GOT3 (cell line): Measurements from ENCODE around the gene MEIS1.

Source experiments
- DNase-seq: peaks from one replicate; lab custom pipeline; 2025; ENCODE audit warnings: mixed read lengths; lab: John Stamatoyannopoulos, UW

Gene MEIS1

DNA sequence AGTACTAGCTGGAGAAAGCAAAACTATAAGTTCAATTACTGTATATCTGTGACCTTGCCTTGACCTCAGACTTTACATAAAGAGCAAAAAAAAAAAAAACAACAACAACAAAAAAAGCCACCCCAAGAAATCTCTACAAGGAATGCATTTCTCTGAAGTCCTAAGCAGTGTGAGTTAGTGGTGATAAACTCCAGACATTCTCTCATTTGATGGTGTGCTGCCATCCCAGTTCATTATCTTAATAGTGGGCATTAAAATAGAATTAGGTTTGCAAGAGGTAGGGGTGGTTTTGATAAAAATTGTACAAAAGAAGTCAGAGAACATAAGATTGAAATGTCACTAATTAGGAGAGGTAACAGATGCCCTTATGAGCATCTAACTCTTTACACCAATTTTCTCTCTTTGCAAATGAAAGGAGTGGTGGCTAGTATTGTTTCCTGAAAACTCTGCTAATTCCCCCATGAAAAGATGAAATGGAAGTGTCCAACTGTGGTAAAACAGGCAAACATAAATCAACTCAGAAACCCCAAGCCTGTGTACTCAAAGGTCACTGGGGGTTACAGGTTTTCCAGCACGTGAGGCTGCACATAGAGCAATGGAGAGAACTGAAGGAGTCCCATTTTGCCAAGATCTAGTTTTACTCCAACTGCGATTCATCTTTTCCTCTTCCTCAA, 131.9 kb downstream of the MEIS1 start:
- no peak for DNase-seq

DNA sequence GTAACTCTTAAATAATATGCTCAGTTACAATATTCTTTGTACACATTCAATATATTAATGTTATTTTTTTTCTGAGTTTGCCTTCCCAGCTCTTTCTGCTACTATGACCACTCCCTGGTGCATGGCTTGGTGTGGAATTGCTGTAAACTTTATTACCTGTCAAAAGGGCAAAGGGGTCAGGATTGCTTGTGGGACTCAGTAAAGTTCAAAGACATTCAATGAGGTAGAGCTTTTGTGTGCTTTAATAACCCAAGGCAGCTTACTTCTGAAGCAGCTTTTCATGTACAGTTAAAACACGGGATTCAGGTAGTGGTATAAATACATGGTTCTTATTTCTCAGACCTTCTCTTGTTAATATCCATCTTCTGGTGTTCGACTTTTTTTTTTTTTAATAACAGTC, 132.8 kb downstream of the MEIS1 start:
- no peak for DNase-seq

DNA sequence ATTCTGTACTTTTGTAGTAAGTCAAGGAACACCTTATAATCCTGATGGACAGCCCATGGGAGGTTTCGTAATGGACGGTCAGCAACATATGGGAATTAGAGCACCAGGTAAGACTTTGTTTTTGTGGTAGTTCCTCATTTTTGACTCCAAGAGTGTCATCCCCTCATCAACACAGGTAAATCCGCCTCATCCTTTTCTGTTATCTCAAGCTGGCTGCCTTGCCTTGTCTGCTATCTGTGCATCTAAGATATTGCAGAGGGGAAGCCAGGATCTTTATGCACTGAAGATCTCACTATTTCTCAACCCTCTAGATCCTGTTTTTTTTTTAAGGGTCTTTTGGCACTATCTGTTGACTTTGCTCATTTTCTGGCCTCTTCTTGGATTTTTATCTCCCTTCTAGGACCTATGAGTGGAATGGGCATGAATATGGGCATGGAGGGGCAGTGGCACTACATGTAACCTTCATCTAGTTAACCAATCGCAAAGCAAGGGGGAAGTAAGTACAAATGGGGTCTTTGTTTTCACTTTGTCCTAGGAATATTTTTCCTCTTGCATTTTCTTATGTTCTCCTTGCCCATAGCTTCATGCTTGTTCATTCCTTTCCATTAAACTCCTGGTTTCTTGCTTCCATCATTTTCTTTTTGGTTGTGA, 133.8 kb downstream of the MEIS1 start:
- no peak for DNase-seq

DNA sequence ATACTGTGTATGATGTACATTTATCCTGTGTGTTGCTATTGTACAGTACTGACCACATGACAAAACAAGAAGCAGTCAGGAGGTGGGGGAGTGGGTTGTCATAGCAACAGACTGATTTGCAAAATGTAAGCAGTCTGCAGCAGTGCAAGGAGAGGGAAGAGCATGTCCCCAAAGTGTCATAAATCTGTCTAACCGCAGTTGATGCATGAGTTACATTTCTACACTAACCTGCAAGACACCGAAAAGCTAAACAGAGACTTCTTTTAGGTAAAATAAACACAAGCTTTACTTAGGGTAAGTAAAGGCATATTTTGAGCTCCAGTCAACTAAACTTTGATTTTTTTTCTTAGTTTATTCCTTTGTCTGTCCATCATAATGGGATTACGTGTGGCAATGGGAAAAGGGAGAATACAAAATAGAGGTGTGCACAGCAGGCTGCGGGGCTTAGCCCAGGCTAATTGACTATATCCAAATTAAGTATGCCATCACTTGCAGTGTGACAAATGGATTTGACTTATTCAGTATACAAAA, 134.5 kb downstream of the MEIS1 start:
- no peak for DNase-seq

DNA sequence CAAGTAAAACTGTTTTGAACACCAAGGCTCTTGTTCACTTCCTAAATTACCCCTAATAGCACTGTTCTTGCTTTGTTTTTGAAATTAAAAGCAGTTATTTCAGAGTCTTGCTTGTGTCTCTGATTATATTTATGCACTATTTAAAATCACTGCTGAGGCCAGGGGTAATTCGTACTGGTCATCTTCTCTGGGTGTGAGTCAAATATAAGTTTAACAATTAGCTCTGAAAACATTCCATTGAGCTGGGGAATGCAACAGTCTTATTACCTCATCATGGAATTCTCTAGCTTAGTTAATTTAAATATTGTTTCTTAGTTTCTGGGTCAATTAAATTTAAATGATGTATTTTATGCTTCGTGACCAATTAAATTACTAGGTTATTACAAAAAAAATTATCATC, 135.0 kb downstream of the MEIS1 start:
- no peak for DNase-seq

DNA sequence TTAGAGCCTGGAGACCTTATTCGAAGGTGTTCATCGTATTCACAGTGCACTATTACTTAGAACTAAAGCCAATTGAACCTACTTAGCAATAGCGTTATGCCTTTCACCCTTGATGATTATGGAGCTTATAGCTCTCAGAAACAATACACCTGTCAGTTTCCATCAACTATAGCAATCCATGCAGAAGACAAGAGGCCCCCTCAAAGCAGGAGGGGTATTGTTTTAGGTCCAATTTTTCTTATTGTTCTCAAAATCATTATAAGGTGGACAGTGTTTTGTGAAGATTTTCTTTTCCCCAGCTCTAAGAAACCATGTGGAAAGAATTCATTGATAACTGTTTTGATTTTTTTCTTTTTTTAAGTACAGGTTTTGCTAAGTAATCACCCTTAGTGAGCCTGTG, 135.5 kb downstream of the MEIS1 start:
- no peak for DNase-seq

DNA sequence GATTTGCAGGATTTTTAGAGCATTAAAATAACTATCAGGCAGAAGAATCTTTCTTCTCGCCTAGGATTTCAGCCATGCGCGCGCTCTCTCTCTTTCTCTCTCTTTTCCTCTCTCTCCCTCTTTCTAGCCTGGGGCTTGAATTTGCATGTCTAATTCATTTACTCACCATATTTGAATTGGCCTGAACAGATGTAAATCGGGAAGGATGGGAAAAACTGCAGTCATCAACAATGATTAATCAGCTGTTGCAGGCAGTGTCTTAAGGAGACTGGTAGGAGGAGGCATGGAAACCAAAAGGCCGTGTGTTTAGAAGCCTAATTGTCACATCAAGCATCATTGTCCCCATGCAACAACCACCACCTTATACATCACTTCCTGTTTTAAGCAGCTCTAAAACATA, 137.0 kb downstream of the MEIS1 start:
- no peak for DNase-seq

DNA sequence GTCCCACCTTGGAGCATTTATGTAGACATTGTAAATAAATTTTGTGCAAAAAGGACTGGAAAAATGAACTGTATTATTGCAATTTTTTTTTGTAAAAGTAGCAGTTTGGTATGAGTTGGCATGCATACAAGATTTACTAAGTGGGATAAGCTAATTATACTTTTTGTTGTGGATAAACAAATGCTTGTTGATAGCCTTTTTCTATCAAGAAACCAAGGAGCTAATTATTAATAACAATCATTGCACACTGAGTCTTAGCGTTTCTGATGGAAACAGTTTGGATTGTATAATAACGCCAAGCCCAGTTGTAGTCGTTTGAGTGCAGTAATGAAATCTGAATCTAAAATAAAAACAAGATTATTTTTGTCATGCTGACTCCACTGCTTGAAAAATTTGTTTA, 137.5 kb downstream of the MEIS1 start:
- DNase-seq = no peak

DNA sequence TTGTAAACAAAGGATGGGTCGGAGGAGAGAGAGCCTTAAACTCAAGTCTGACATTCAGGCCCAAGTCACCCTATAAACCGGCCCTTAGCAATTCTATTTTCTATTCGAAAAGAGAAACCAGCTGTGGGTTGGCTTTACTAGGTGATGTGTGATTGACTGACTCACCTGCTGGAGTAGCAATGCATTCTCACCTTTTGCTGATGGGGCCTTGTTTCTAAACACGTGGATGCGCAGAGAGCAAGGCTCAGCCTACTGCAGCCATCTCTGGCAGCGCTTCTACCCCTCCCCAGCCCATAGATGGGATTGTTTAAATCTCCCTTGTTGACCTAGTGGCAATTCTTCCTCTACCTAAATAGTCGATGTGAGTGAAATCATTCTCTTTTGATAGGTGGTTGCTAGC, 138.5 kb downstream of the MEIS1 start:
- DNase-seq = no peak

DNA sequence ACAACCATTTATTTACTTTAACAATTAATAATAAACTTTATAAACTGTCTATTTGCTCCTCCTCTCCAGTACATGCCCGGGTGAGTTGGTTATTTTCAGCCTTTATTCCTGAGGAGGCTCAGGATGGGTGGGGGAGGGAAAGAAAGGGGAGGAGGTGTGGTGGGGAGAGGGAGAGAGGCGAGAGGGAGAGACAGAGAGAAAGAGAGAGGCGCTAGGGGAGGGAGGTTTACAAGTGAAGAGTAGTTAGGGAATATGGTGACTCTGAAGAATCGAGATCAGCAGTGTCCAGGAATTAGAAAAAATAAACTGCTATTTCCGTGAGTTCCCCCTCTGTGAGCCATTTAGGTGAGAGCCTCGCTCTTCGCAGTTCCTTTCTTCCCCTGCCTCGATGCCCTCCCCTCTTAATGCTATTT, 138.9 kb downstream of the MEIS1 start:
- no peak for DNase-seq

DNA sequence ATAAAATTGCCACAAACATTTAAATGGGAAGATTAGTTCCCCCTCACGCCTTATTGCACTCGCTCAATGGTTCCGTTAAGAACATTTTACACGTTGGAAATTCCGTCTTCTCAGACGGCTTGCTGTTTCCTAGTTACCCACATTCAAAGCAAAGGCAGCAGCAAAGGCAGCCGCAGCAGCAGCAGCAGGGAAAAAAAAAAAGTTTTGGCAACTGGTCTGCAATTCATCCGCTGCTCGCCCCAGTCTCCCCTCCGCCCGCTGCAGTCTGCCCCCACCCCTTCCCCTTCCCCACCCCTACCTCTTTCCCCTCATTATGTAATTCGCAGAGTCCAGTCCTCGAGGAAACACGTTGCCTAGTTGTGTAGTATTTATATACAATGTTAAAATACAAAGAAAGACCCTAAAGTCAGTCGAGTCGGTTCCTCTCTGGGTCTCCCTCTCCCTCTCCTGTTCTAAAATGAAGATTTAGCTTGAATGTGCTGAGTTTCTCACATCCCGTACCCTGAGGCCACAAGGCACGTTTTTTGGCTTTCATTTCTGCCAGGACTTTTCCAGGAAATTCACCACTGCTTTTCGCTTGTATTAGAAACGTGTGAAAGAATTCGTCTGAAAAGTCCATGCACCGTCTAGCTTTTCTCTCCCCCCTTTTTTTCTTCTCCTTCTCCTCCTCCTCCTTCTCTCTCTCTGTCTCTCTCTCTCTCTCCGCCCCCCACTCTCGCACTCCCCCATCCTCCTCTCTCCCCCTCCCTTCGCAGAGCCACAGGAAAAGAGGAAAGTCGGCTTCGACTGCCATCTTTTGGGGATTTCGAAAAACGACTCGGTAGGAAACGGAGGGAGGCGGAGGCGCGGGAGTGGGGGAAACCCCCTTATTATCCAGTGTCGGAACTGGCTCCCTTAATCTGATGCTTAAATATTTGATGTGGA, 140.0 kb downstream of the MEIS1 start:
- DNase-seq = no peak

DNA sequence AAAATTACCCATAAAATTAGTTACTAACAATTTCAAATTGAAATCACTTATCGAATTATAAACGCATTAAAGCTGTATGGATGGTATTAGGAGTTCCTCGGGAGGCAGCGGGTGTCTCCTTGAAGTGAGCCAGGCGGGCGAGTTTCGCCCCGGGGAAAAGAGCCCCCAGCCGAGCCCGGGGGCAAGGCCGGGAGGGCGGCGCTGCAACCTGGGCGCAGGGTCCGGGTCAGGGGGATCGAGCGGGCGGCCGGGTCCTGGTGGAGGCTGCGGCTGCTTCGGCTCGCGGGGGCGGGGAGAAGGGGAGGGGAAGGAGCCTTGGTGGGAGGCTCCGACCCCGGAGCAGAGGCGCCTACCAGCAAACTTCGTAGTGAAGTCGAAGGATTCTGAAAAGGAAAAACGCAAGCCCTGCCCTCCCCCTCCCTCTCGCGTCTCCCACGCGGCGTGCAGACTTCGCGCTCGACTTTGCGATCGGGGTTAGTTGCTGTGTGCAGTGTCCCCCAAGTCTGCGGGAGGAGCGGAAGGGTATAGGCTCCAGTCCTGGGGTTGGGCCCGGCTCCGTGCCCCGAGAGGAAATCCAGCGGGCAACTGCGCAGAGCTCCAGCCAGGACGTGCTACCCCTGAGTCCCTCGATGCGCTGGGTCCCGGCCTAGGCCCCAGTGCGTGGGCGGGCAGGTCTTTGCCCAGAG, 140.8 kb downstream of the MEIS1 start:
- no peak for DNase-seq

DNA sequence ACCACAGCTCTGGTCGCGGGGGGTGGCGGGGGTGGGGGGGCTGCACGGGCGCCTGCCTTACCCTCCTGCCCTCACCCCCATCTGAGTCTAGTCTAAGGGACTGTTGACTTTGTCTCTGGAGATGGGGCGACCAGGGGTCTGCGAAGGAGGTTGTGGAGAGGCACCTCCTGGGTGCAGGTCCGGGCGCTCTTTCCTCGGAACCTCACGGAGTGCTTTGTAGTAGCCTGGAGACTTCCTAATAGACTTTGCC, 141.3 kb downstream of the MEIS1 start:
- no peak for DNase-seq

DNA sequence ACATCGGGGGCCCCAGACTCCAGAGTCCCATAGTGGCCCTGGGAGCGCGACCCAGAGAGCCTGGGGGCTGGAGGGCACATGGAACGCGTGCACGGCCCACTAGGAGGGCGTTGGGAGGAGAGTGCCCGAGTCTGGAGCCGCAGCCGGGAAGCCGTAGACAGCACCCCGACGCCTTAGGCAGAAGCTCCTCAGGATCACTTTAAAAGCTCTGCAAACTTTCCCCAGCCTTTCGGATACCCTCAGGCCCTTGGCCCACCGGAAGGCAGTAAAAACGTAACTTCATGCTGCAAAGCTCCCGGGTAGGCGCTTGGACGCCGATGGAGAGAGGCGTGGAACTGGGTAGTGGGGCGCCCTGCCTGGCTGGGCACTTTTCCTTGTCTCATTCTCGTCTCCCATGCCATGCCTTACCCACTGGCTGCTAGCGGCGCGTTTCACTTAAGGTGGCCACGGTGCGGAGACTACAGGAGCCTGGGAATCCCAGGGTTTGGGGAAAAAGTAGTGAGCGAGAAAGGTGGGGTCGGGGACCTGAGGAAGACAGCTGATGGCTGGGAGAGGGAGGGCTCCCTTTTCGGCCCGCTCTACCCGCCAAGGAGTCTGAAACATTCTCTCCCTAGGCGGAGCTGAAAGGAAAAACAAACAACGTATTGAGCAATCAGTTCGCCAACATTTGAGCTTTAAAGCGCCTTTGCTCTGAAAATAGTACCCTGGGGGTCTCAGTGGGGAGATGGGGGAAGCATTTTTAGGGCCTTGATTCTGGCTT, 141.8 kb downstream of the MEIS1 start:
- no peak for DNase-seq

DNA sequence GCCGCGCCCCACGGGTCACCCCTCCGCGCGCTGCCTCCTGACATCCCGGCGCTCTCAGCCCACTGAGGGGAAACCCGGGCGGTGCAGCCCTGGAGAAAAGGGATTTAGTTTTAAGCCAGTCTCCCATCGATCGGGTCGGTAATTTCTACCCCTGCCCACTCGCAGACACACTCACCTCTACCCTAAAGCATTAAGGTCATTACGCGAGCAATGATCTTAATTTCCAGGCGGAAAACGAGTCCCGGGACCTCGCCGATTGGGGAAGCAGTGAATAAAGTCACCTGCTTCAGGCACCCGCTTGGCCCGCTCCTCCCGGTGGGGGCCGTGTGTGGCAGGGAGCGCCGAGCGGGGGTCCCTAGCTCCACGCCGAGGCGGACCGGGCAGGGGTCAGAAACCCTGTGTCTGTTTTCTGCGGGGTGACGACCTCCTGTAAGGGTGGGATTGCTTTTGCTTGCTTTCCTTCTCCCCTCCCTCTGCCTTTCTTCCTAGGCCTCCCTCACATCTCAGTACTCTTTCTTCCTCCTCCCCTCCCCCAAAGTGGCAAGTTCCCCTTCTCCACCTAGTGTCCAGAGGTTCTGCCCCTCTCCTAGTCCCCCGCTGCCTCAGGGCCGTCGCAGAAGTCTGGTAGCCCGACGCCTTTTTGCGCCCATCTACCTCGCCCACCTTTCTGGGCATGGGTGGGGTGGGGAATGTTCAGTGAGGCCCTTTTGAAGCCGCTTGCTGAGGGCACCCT, 142.6 kb downstream of the MEIS1 start:
- DNase-seq = no peak

DNA sequence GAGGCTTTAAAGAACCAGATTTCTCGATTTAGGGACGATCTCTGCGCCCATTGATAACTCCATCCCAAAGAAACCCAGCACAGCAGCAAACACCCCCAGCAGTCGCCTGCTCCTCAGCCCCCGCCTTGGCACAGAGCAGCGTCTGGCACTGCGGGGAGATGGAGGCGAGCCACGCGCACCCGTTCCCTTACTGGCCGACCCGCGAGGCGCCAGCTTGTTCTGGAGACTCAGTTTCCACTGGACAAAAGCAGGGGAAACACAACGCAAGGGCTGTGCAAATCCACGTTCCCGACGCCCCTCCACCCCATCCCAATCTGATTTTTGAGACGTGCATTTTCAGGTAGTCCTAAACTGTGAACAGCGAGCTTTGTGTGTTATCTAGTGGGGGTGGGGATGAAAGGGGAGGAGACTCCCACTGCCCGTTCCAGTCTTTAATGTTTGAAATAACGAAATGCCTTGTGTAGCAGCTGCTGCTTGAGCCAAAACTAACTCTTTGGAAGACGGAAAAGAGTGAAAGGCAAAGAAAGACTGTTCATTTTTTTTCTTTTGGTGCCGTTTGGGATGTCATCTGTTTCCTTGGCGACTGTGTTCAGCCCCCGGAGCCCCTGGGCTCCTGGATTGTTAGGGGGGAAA, 143.2 kb downstream of the MEIS1 start:
- DNase-seq = no peak

DNA sequence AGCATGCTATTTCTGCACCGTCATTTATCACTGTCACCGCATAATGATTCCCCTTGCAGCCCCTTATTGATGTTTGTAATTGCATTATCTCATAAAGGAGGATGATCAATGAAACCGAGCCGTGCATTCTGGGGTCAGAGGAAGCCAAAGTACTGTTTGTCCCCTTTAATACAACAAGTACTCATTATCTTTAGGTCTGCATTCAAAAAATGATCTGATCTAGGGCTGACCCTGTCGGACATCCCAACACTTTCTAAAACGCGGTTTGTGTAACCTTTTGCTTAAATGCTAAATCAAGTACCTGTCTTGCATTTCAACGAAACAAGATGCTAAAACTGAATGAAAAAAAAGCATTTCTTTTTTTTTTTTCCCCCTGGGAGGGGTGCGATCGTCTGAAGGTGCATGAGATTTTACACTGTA, 143.8 kb downstream of the MEIS1 start:
- DNase-seq = no peak

DNA sequence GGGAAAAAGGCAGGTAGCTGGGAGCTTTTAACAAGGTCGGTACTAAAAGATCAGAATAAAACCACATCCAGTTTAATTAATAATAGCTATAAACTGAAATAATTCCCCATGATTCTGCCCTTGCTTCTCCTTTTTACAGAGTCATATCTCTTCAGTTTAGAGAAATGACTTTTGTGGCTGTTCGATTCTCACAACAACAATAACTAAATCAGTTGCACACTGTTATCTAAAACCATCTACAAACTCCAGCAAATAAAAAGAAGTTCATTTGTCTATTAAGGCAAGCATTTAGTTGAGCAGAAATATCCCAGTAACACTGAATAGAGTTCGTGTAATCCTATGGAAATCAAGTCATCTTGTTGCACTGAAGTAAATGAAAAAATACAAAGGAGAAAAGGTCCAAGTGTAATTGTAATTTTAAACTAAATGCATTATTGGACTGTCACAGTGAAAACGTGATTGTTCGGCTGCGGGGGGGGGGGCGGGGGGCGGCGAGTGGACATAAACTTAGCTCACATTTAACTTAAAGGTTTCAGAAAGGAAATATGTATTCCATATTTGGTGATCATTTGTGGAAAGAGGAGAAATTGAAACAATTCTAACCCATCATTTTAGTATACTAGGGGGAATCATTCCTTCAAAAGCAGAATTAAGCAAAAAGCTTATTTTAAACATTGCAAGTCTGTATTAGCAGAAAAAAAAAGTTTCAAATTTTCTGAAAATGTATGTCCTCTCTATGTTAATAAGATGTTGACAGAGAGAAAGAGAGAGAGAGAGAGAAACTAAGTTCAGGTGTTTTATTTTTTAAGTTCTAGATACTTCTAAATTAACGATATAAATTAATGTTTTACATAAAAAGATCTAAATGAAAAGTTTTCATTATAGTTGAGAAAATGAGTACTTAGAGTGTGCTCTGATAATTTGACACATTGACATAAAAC, 144.5 kb downstream of the MEIS1 start:
- DNase-seq = no peak
